Uterus (tissue), 2 donors: ENCODE results near the gene STS.

Experiments
- POLR2A ChIP-seq, 2 donors: fragments of 450-650 bp; IDR thresholded peaks; one replicate each; pipeline ENCODE4 v1.6.1; 2016; ENCODE audit warnings: antibody characterized with exemption in 2 of 2, mild to moderate bottlenecking in 1 of 2, moderate library complexity in 1 of 2
- TF ChIP-seq, protein P1 (sequence below), 4 experiments: fragments of 200-600 bp in 2 of 4; fragments of 450-650 bp in 2 of 4; sonication (generic) in 2 of 4; IDR thresholded peaks; one replicate each; pipeline ENCODE4 v1.5.1; 2016 to 2019; ENCODE audit warnings: antibody characterized with exemption in 4 of 4, mild to moderate bottlenecking in 2 of 4, moderate library complexity in 1 of 4

- TF ChIP-seq, protein P1, sequence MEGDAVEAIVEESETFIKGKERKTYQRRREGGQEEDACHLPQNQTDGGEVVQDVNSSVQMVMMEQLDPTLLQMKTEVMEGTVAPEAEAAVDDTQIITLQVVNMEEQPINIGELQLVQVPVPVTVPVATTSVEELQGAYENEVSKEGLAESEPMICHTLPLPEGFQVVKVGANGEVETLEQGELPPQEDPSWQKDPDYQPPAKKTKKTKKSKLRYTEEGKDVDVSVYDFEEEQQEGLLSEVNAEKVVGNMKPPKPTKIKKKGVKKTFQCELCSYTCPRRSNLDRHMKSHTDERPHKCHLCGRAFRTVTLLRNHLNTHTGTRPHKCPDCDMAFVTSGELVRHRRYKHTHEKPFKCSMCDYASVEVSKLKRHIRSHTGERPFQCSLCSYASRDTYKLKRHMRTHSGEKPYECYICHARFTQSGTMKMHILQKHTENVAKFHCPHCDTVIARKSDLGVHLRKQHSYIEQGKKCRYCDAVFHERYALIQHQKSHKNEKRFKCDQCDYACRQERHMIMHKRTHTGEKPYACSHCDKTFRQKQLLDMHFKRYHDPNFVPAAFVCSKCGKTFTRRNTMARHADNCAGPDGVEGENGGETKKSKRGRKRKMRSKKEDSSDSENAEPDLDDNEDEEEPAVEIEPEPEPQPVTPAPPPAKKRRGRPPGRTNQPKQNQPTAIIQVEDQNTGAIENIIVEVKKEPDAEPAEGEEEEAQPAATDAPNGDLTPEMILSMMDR (IDR thresholded peaks at IDR 0.05), result no peak
- no peak for TF ChIP-seq POLR2A (IDR thresholded peaks at IDR 0.05)
Measured at GRCh38 chrX:7158468-7158990, 11.0 kb downstream of the STS start.
